Renal cortical epithelial cell (primary cell): Measurements from ENCODE around the gene FAM193B. TPM values are rescaled to one million over a fixed set of nuclear protein-coding genes. Genes with fewer than 3 reads are reported as not detected.
"Not testable (repeated sequence)": the region's sequence is repeated elsewhere in the genome, so short reads cannot be mapped to it uniquely, and the experiment has no call there.

Experiments
- DNase-seq: peaks from one replicate; pipeline ENCODE4 v3.0.0-alpha.2; 2011; ENCODE audit warnings: low read depth
- total RNA-seq: library from RNA; depleted of rRNA; stranded (reverse); fragments of >200 nt; gene quantifications from 2 replicates; pipeline ENCODE4 v1.2.3, GENCODE V29; 2014

The FAM193B gene
- total RNA-seq, 1 donor from 2014 or later: 25.4 TPM

DNA sequence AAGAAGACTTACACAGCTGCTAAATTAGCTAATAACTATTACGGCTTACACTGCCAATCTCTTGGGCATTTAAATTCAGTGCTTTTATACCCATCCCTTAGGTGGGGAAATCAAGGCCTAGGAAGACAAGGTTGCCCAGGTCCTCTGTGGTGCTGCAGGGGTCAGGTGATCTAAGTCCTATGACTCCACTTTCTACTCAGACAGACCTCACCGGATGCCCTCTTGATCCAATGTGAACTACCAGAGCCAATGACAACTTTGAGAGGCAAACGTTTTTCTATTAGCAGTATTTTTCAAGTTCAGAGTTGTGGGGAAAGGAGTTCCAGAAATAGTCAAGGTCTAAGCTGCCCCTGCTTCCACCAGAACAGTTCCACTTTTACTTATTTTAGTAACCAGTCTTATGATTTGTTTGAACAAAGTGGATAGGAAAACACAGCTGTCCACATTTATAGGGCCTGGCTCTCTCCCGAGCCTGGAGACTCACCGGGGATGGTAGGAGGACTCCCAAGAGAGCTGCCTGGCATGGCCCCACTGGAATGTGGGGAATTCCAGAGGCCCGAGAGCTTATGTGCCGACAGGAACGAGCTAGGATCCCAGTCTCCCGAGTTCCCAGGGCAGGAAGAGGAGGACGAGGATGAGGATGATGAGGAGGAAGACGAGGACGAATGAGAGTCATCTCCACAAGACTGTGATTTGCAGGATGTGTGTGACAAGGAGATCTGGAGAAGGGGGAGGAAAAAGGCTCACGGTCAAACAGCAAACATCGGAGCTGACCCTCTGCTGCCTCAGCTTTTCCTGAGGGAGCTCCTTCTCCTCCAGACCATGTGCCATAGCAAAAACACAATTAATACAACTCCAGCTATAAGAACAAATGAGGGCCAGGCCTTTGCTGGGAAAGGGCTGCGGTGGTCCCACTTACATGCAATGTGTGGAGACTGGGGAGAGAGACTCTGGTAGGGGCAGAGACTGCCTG, 16.7 kb downstream of the FAM193B start:
- DNase-seq: peak; percentile 56

DNA sequence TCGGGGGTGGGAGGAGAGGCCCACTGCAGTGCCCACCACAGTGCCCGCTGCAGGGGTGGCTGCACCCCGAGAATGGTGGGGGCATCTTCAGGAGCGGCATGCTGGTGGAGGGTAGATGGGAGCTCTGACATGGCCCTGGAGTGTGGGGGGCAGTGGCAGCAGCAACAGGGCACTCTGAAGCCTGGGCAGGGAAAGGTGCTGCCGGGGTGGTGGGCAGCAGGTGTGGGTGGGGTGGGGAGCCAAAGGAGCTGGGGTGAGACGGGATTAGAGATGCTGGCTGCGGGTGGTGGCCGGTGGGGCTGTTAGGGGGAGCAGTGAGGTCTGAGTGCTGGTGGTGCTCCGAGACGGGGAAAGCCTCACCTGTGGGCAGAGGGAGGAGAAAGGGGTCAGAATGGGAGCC, 18.0 kb downstream of the FAM193B start:
- no peak for DNase-seq

DNA sequence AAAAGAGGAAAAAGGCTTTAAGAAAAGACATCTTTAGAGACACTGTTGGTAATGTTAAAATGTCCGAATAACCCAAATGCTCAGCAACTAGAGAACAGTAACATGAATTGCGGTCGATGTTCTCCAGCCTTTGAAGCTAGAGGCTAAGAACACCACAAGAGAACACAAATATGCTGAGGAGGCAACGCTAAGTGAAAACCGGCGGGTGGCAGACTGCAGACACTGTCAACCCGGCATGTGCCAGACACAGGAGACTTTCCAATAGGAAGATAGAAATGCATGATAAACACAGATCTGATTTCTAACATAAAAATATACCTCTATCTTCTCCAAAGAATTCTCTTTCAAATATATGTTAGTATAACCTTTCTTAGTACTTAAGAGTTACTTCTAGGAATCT, 19.2 kb downstream of the FAM193B start:
- no peak for DNase-seq

DNA sequence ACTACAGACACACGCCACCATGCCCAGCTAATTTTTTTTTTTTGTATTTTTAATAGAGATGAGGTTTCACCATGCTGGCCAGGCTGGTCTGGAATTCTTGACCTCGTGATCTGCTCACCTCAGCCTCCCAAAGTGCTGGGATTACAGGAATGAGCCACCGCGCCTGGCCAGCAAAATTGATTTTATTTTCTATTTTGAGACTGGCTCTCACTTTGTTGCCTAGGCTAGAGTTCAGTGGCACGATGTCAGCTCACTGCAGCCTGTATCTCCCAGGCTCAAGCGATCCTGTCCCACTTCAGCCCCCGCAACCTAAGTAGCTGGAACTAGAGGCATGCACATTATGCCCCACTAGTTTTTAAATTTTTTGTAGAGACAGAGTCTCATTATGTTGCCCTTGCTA, 19.9 kb downstream of the FAM193B start:
- not testable (repeated sequence) for DNase-seq

DNA sequence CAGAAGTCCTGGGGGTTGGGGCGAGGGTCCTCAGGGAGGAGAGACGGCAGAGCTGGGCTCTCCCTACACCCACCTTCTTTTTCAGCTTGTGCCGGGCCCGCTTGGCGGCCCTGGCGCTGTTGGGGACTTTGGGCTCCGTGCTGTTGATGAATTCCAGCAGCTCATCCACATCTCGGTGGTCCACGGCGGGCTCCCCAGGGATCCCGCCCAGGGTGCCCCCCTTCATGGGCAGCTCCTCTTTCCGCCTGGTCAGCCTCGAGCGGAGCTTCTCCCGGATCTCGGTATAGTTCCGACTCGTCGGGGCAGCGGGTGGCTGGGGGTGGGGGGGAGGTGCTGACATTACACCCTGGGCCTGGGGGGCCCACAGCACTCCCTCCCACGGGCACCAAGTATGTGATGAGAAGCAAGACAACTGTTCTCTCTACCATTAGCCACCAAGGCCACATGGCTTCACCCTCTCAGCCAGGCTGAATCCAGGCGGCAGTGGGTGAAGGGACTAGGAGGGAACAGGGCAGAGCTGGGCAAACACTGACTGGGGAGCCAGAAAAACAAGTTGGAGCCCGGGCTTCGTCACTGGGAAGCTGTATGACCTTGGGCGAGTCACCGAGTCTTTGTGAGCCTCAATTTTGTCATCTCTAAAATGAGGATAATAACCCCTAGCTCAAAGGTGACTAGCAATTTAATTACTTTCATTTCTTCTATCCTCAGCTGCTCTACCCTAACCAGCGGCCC, 23.0 kb downstream of the FAM193B start:
- no peak for DNase-seq

DNA sequence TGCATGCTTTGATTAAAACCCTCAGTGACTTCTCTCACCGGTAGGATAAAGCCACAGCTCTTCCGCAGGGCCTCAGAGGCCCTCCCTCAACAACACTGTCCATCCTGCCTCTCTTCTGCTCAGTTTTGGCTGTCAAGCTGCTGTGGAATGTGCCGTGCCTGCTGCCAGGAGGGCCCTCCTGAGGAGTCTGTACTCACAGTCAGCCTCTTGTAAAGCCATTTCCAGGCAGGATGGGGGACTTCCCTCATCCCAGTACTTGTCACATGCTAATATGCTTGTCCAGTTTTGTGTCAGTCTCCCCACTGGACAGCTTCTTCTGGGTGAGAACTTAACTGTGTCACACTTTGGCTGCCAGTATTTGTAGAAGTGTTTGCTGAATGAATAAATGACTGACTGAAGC, 23.7 kb downstream of the FAM193B start:
- no peak for DNase-seq

DNA sequence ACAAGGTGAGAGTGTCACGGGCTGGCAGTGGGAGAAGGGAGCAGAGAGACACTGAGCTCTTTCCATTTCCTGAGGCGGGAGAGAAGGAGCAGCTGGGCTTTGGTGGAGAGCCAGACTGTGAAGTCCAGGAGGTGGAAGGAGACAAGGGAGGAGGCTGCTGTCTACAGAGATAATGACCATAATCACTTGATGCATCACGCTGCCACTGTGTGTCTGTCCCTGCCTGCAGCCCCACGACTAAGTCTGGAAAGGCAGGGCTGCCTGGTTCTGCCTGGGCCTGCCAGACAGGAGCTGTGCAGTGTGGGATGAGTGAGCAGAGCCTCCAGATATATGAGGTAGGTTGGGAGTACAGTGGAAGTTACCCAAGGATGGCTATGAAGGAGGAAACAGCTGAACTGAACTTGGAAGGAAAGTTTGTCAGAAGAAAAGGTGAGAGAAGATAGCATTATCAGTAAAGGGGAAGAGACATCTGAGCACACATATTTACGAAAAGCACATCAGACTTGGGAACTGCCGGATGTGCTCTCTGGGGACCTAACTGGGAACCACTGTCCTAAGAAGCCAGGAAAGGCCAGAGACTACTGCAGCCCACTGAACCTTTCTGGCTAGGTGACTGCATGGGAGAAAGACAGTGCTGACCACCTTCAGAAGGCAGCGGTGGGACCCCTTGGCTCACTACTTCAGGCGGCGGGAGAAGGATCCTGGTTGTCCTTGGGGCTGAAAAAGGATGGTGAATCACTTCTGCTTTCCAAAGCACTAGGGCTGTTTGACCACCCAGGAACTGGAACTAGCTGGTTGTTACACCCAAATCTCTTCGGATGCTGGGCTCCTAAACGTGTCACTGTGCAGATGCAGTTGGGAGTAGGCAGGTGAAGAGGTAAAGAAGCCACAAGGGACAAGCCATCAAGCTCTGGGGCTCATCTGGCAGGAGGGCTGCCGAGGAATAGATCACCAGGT, 24.8 kb downstream of the FAM193B start:
- no peak for DNase-seq

DNA sequence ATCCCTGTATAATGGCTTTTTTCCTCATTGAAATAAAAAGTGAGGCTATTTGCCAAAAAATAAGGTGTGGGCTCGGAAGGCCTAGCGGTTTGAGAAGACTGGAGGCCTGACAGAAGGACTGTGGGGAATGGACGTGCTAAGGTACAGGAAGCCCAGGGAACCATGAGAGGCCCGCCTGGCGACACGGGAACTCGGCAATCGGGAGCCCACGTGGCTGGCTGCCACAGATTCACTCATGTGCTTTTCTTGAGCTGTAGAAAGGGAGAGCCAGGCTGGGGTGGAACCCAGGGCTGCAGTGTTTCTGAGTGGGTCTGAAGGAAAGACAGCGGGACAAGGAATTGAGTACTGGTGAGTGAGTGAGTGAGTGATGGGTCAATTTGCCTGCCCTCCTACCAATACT, 25.7 kb downstream of the FAM193B start:
- DNase-seq: no peak

DNA sequence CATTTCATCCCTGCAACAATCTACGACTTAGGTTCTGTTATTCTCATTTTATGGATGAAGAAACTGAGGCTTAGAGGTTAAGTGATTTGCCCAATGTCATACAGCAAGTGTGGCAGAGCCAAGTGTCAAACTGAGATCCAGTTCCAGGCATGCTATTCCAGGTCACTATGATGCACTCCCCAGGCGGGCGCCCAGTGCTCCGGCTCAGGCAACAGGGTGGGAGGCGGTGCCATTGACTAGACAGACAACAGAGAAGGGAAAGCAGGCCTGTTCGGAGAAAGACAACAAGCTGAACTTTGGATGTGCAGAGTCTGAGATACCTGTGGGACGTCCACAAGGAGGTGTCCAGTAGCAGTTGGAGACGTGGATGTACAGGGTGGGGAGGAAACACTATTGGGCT, 26.8 kb downstream of the FAM193B start:
- DNase-seq: no peak

DNA sequence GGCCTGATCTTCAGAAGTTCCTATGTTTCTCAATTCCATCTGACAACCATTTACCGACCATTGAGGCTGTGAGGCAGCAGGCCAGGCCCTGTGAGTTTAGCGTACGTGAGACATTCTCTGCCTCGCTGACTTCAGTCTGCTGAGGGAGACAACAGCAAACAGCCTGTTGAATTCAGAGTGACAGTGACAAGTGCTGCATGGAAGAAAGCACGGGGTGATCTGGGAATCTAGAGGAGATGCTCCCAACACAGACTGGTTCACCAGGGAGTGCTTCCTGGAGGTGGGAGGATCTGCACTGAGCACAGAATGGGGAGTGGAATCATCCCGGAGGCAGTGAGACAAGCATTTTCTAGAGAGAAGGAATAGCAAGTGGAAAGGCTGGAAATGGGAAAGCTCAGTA, 27.6 kb downstream of the FAM193B start:
- DNase-seq: no peak

DNA sequence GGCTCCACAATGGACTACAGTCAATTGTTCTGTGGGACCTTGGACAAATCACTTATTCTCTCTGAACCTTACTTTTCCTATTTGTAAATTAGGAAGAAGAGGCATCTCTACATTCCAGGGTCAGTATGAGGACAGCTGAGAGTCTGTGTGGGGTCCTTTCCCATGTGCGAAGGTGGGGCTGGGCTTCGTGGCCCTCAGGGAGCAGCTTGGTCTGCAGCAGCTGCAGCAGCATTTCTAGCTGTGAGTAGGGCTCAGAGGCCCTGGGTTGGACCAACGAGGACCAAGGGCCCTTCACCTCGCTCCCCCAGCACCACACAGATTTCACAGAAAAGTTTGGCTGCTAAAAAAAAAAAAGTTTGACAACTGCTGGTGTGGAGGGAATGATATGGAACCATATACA, 28.2 kb downstream of the FAM193B start:
- no peak for DNase-seq

DNA sequence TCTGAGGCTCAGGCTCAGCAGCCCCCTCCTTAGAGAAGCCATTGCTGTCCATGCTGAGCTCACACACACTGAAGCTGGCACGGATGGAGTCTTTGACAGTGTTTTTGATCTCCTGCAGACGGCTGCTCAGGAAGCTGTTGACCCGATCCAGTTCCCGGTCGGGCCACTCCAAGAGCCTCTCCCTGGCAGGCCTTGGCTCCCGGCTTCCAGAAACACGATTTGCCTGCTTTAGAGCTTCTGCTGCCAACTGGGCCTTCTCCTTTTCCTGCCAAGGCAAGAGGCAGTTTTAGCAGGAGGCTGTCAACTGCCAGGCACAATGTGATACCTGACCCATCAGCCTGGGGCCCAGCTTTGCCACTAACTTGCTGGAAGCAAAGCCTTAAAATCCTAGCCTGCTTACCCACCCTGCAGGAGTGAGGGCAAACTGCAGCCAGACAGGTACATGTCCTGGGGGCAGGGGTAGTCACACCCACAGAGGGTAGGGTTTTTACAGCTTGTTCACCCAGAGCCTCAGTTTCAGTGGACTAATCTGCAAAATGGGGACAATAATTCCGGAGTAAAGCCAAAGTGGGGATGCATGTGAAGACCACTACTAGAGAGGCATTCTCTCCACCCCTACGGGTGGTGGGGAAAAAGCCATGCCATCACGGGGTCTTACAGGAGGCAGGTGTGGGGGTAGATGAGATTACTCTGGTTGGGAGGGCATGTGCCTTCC, 29.3 kb downstream of the FAM193B start:
- no peak for DNase-seq

DNA sequence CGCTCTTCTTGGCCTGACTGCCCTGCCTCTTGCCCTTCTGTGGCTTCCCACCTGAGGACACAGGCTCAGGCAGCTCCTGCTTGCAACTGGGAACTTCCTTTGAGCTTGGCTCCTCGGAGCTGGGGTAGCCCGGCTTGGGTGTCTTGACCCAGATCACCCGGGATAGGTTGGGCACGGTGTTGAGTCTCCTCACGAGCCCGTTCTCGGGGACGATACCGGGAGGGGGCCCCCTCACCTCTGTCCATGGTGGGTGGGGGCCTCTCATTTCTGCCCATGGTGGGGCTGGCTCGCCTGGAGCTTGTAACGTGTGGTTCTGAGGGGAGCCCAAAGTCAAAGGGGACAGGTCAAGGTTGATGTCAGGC, 29.8 kb downstream of the FAM193B start:
- DNase-seq: no peak

DNA sequence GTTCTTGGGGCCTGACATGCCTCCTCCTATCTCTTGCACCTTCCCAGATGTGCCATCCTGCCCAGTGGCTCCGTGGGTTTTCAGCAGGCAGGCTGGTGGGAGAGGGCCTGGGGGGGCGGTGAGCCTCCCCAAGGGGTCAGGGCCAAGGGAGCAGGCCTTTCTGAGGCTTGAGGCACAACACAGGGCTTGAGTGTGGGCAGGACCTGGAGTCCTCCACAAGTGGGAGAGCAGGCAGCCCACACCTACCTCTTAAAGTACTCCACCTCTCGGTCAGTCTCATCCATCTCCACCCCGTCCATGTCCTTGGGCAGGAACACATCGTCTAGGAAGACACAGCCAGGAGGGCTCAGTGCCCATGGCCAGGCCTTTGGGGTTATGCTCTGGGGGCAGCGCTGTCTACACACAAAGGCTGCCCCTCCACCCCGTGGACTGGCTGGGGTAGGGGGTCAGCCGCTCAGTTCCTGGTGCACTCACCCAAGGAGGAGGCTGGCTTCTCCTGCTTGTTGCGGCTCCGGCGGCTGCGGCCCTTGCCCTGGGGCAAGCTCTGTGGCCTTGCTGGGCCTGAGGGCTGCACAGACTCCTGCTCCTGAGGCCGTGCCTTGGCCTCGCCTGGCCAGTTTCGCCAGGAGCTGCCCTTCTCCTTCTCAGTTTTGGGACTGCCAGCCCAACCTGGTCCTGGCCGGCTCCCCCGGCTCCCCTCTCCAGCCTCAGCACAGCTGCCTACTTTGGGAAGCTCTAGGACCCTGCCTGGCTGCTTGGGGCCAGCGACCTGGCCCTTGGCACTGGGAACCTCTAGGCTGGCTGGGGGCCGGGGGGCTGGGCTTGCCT, 30.4 kb downstream of the FAM193B start:
- DNase-seq: no peak

DNA sequence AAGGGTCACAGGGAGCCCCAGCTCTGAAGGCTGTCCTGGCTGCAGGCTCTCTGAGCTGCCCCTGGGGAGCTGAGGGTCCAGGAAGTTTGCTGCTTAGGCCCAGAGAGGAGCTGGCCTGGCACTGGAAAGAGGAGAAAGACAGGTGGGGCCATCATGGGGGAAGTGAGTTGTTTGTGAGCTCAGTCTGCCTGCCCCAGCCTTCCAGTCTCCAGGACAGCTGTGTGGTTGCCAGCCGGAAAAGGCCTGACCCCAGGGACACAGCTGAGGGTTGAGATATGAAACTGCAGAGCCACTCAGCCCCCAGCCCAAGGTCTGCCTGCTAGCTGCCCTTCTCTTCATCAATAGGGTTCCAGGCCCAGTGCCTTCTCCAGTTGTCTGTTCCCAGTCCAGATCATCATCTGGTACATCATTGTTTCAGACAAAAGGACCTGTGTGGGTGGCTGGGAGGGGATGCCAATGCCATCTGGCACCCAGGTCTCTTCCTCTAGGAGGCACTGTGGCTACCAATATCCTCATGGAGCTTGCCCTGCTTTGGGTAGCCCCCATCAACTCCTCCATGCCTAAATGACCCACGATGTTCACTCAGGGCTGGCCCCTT, 33.3 kb downstream of the FAM193B start:
- no peak for DNase-seq

DNA sequence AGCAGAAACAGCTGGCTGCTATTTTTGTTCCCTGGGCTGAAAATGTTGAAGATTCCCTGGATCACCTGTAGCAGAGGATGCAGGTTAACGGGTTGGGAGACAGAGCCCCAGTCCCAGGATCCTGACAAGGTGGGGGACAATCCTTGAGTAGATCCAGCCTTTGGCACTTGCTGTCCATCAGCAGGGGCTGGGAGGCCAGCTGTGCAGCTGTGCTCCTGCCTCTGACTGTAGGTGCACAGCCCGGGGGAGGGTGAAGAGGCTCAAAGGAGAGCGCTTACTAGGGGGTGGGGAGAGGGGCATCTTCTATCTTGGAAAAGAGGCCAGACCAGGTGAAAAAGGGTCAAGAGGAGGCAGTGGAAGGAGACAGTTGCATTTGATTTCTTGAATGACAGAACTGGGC, 34.1 kb downstream of the FAM193B start:
- no peak for DNase-seq

DNA sequence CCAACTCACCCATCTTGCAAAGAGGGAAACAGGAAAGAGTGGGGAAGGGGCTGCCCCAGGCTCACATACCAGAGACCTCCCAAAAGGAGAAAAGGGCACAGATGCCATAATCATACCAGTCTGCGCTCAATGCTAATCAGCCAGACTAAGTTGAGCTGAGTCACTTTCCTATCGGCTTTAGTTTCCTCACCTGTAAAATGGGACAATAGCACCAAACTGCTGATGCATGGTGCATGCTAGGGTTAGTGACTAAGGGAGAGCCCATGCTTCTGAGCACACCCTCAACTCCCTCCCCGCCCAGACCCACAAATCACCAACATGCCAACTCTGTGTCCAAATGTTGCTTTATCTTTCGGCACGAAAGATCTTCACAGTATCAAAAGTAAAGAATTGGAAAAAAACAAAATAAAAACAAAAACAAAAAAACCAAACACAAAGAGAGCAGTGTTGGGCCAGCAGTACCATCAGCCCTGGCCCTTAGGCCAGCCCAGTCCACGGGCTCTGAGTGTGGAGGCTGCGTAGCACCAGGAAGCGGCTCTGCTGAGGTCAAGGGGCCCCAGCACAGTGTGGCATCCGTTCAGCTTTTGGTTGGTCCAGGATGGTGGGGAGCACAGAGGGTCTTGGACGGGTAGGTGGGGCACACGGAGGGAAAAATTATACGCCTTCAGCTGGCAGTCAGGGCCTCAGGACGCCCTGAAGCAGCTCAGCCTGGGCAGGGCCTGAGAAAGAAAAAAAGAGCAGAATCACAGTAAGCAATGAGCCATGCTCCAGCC, 34.7 kb downstream of the FAM193B start:
- DNase-seq: no peak

DNA sequence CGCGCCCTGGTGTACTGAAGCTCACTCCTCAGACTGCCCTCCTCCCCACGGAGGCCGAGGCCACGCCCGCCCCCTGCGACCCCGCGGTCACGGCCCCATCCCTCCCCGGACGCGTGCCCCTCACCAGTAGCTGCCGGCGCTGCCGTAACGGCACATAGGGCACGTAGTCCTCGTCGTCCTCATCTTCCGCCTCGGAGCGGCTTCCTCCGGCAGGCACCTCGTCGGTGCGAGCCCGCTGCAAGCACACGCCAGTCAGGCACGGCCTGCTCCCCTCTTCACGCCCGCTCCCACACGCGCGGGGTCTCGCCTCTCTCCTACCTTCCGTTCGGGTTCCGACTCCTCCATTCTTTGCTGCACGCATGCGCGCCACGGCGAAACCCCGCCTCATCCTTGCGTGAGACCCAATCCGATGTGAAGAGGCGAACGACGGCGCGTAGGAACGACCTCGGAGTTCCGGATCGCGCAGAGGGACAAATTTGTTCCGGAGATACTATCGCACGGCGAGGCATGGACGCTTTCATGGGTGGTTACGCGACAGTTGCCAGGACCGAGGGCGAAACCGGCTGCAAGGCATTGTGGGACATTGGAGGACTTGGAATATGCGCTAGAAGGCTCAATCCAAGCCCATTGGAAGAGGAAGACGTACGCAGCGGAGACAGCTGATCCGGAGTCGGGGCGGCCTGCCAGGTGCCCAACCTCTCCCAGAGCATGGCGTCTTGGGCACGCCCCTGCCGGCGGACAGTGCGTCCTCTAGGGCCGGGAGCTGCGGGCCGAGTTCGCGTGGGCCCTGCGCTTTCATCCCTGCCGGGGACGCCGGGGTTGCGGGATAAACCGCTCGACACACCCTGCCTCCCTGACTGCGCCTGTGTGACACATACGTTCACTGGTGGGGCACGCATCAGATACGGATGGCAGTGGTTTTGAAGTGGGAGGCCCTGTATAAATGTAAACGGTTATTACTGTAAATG, 37.5 kb downstream of the FAM193B start, which contains the start of gene DDX41:
TSS of gene DDX41 (minus strand) at position 361 of the 968 bp plus-strand sequence. CDS start at position 345, 16 bp downstream.
- DNase-seq: peak; percentile 97
